ENCODE results near the gene IFT22. TPM values are rescaled to one million over a fixed set of nuclear protein-coding genes. Genes with fewer than 3 reads are reported as not detected.

The IFT22 gene
- total and polyA plus RNA-seq, 2 of the 4 experiments (the other 2 are of a cell fraction): 29.3 to 34.1 TPM

GRCh38 chr7:101308245-101309085 is 13.1 kb downstream of the IFT22 start (continued):
- no peak for TF ChIP-seq POLR2A (IDR thresholded peaks at IDR 0.05; ENCODE audit: low read depth, low read length)

- Histone ChIP-seq H4K91ac (ENCODE audit: insufficient read depth, low read depth, low read length) (no peak overlapping the region), H3K79me1 (ENCODE audit: low read depth in 1 of 2, low read length in 2 of 2) (no peaks in the 10 kb centered on the region), H3K4me3 (ENCODE audit: insufficient read depth, low read depth, low read length) (no peak overlapping the region), H3K4me2 (ENCODE audit: low read depth, low read length) (no peak overlapping the region), H2BK5ac (ENCODE audit: low read depth, low read length, poor library complexity, severe bottlenecking) (no peak overlapping the region), H2BK15ac (ENCODE audit: low read depth, low read length) (no peak overlapping the region), H2AFZ (replicated peaks; ENCODE audit: low read length, poor library complexity) (no peak overlapping the region), H4K8ac (ENCODE audit: low read depth in 2 of 2, low read length in 2 of 2) (no peak overlapping the region), H3K9me1 (ENCODE audit: insufficient read depth, low read length) (no peaks in the 10 kb centered on the region), H4K20me1 (ENCODE audit: insufficient read depth, low read length) (no peaks in the 10 kb centered on the region), H2AK5ac (ENCODE audit: low read depth, low read length) (no peak overlapping the region), H3K4ac (ENCODE audit: low read depth, low read length) (no peak overlapping the region), H2BK120ac (ENCODE audit: low read depth, low read length) (no peak overlapping the region), H4K5ac (ENCODE audit: low read depth, low read length) (no peak overlapping the region), H2BK20ac (ENCODE audit: low read depth, low read length) (no peak overlapping the region), H3K18ac (ENCODE audit: low read depth, low read length) (no peak overlapping the region), H3K27ac (ENCODE audit: insufficient read depth, low read length) (no peak overlapping the region), H2AK9ac (replicated peaks; ENCODE audit: low read depth, low read length, poor library complexity) (no peak overlapping the region), H3K23ac (ENCODE audit: low read depth, low read length) (no peak overlapping the region), H3K9ac (ENCODE audit: low read depth, low read length) (no peak overlapping the region), H3K14ac (replicated peaks; ENCODE audit: low read depth, low read length) (no peak overlapping the region), H3K36me3 (ENCODE audit: control insufficient read depth, insufficient read depth, low read length) (no peaks in the 10 kb centered on the region), H3K56ac (ENCODE audit: extremely low read depth, insufficient read depth, low read length) (no peak overlapping the region), H3K9me3 (ENCODE audit: control insufficient read depth, insufficient read depth, low read length) (peaks cover 24% of the 10 kb centered on the region), H3K27me3 (ENCODE audit: control insufficient read depth, insufficient read depth, low read length) (peaks cover 32% of the 10 kb centered on the region), H3K4me1 (ENCODE audit: control insufficient read depth, insufficient read depth, low read length) (no peaks in the 10 kb centered on the region)
- ATAC-seq (ENCODE audit: low read depth) (no peak), DNase-seq (no peak)
- ChIA-PET POLR2A (ENCODE audit: unreplicated experiment) (no interaction called here), CTCF (no interaction called here)
- WGBS, 2 experiments (ENCODE audit: extremely low coverage in 2 of 2, insufficient read length in 1 of 2): 61% methylated on average over 3 of the region's 9 CpGs; no CpG with 5 or more reads in 1 of the 2 experiments
- dilution Hi-C loops (cut with HindIII; ENCODE audit: low sequenced_read_pairs, unreplicated experiment): no loop called here
- in situ Hi-C loops (cut with MboI; ENCODE audit: low sequenced_read_pairs): no loop called here
- intact Hi-C loops (cut with micrococcal nuclease): no loop called here
- BruUV-seq (replicated peaks): no TSS peak
- no peak for TF ChIP-seq RAD21 (IDR thresholded peaks at IDR 0.05; ENCODE audit: low read length)
- TF ChIP-seq CTCF (conservative IDR thresholded peaks at IDR 0.05; ENCODE audit: low read depth, low read length): no peak
- no peak for TF ChIP-seq USF2 (IDR thresholded peaks at IDR 0.05; ENCODE audit: low read depth, low read length)
- TF ChIP-seq MAZ (IDR thresholded peaks at IDR 0.05; ENCODE audit: borderline replicate concordance, low read depth, low read length): no peak
- TF ChIP-seq SMC3 (IDR thresholded peaks at IDR 0.05; ENCODE audit: low read depth, low read length): no peak
- no peak for TF ChIP-seq BHLHE40 (IDR thresholded peaks at IDR 0.05; ENCODE audit: low read depth, low read length)
- TF ChIP-seq MXI1 (IDR thresholded peaks at IDR 0.05; ENCODE audit: borderline replicate concordance, low read depth, low read length): no peak
- no peak for TF ChIP-seq FOS (IDR thresholded peaks at IDR 0.05; ENCODE audit: low read depth, low read length)
- no peak for TF ChIP-seq CHD1 (IDR thresholded peaks at IDR 0.05; ENCODE audit: low read depth, low read length)
- TF ChIP-seq RCOR1 (IDR thresholded peaks at IDR 0.05; ENCODE audit: insufficient replicate concordance, low read length): no peak
- no peak for TF ChIP-seq RFX5 (IDR thresholded peaks at IDR 0.05; ENCODE audit: low read depth, low read length)
- no peak for TF ChIP-seq NFE2L2 (IDR thresholded peaks at IDR 0.05; ENCODE audit: low read depth, low read length)
- TF ChIP-seq CEBPB (IDR thresholded peaks at IDR 0.05; ENCODE audit: low read depth, low read length): no peak
- no peak for TF ChIP-seq POLR2A (IDR thresholded peaks at IDR 0.05; ENCODE audit: low read depth, low read length)
Measured at GRCh38 chr7:101306307-101306706, 15.3 kb downstream of the IFT22 start.
